ENCODE results near the gene AKAP13. TPM values are rescaled to one million over a fixed set of nuclear protein-coding genes. Genes with fewer than 3 reads are reported as not detected.

AKAP13 gene
- total and polyA plus RNA-seq, 3 donors from 2014 or later, result 79.5 to 207 (median 187) TPM

- no peak for DNase-seq
- H3K27ac ChIP-seq, result no peak overlapping the region
Observed at GRCh38 chr15:85509973-85510372, 129.6 kb downstream of the AKAP13 start.

GRCh38 chr15:85514413-85514812, 134.0 kb downstream of the AKAP13 start:
- 74 to 79% methylated on average over 3 of the region's 3 CpGs for WGBS, 2 donors
- no peaks in the 10 kb centered on the region for H3K27me3 ChIP-seq
- no peak for TF ChIP-seq POLR2A (IDR thresholded peaks at IDR 0.05)
- TF ChIP-seq CTCF (IDR thresholded peaks at IDR 0.05), result no peak

More at GRCh38 chr15:85509973-85510372, 129.6 kb downstream of the AKAP13 start:
- Histone ChIP-seq H3K27me3 (no peaks in the 10 kb centered on the region), H3K4me1 (no peaks in the 10 kb centered on the region), H3K9me3 (no peaks in the 10 kb centered on the region), H3K36me3 (ENCODE audit: low read depth, missing control alignments) (no peaks in the 10 kb centered on the region), H3K4me3 (no peak overlapping the region)
- WGBS, 2 donors, result 71 to 81% methylated on average over 3 of the region's 3 CpGs
- intact Hi-C loops (cut with DNase I; ENCODE audit: low total_unique reads), result no loop called here
- no peak for TF ChIP-seq POLR2A (IDR thresholded peaks at IDR 0.05)
- no peak for TF ChIP-seq CTCF (IDR thresholded peaks at IDR 0.05)

GRCh38 chr15:85515212-85515611, 134.8 kb downstream of the AKAP13 start:
- Histone ChIP-seq H3K36me3 (ENCODE audit: low read depth, missing control alignments) (no peaks in the 10 kb centered on the region), H3K27me3 (no peaks in the 10 kb centered on the region), H3K4me3 (no peak overlapping the region), H3K27ac (no peak overlapping the region), H3K4me1 (no peaks in the 10 kb centered on the region), H3K9me3 (no peaks in the 10 kb centered on the region)
- WGBS, 2 donors, result 63 to 71% methylated on average over 4 of the region's 4 CpGs
- no peak for DNase-seq
- intact Hi-C loops (cut with DNase I; ENCODE audit: low total_unique reads), result no loop called here
- no peak for TF ChIP-seq CTCF (IDR thresholded peaks at IDR 0.05)
- TF ChIP-seq POLR2A (IDR thresholded peaks at IDR 0.05), result no peak

More at GRCh38 chr15:85514413-85514812, 134.0 kb downstream of the AKAP13 start:
- no peaks in the 10 kb centered on the region for H3K4me1 ChIP-seq
- no peaks in the 10 kb centered on the region for H3K36me3 ChIP-seq (ENCODE audit: low read depth, missing control alignments)
- H3K27ac ChIP-seq, result no peak overlapping the region
- DNase-seq, result no peak
- intact Hi-C loops (cut with DNase I; ENCODE audit: low total_unique reads), result no loop called here
- no peaks in the 10 kb centered on the region for H3K9me3 ChIP-seq
- no peak overlapping the region for H3K4me3 ChIP-seq

DNA sequence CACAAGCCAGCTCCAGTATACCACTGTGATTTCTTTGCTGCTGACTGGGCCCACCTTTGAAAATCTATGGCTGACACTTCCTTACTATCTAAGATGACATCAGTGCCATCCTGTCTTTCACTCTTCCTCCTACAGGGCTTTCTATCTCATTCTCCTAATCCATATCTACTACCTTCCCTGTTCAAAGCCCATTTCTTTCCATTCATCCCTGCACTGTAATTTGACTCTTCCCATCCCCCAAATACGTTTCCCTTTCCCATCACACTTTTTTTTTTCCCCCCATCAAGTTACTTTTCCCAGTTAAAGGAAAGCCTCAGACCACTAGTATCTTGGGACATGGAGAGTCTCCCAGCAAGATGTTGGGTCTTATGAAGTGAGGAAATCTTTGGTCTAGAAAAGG, 136.7 kb downstream of the AKAP13 start:
- Histone ChIP-seq H3K4me3 (no peak overlapping the region), H3K4me1 (no peaks in the 10 kb centered on the region), H3K27ac (no peak overlapping the region), H3K9me3 (no peaks in the 10 kb centered on the region), H3K27me3 (no peaks in the 10 kb centered on the region), H3K36me3 (ENCODE audit: low read depth, missing control alignments) (no peaks in the 10 kb centered on the region)
- WGBS, 2 donors, result 90 to 93% methylated on average over 1 of the region's 1 CpG
- DNase-seq, result no peak
- intact Hi-C loops (cut with DNase I; ENCODE audit: low total_unique reads), result no loop called here
- TF ChIP-seq CTCF (IDR thresholded peaks at IDR 0.05) (no peak), POLR2A (IDR thresholded peaks at IDR 0.05) (no peak)

- DNase-seq, result no peak
Observed at GRCh38 chr15:85518979-85519761, 138.8 kb downstream of the AKAP13 start.

More at GRCh38 chr15:85518979-85519761, 138.8 kb downstream of the AKAP13 start:
- no peak for TF ChIP-seq CTCF (IDR thresholded peaks at IDR 0.05)
- no peak for TF ChIP-seq POLR2A (IDR thresholded peaks at IDR 0.05)
- H3K27me3 ChIP-seq, result no peaks in the 10 kb centered on the region
- H3K36me3 ChIP-seq (ENCODE audit: low read depth, missing control alignments), result no peaks in the 10 kb centered on the region
- WGBS, 2 donors, result 72 to 75% methylated on average over 5 of the region's 5 CpGs
- intact Hi-C loops (cut with DNase I; ENCODE audit: low total_unique reads), result no loop called here
- no peaks in the 10 kb centered on the region for H3K9me3 ChIP-seq
- H3K4me1 ChIP-seq, result no peaks in the 10 kb centered on the region
- H3K27ac ChIP-seq, result no peak overlapping the region
- H3K4me3 ChIP-seq, result no peak overlapping the region

Measured in testis (tissue), 3 donors.